GM21423 (cell line): ENCODE data around the gene CCL28.
"Not testable (repeated sequence)": the region's sequence is repeated elsewhere in the genome, so short reads cannot be mapped to it uniquely, and the experiment has no call there.

Source experiments
- ATAC-seq: cut with Tn5 transposase; IDR thresholded peaks from one replicate; pipeline ENCODE4 v1.9.1; 2021; ENCODE audit warnings: mild to moderate bottlenecking, moderate library complexity; ENCODE audit not compliant: unreplicated experiment

Gene CCL28

GRCh38 chr5:43412156-43412555 is at the start of gene CCL28:
Gene CCL28, minus strand, starts transcription at chr5:43412391. Its CDS starts 75 bp downstream, at chr5:43412316.
- no peak for ATAC-seq

GRCh38 chr5:43461066-43461465 is 48.9 kb upstream of the CCL28 start:
- no peak for ATAC-seq

GRCh38 chr5:43456556-43456955 is 44.4 kb upstream of the CCL28 start:
- ATAC-seq, result no peak

GRCh38 chr5:43441575-43441974 is 29.4 kb upstream of the CCL28 start:
- ATAC-seq, result not testable (repeated sequence)

- no peak for ATAC-seq
These were observed 25.0 kb upstream of the CCL28 start for GRCh38 chr5:43437062-43437660.

GRCh38 chr5:43433382-43433781 is 21.2 kb upstream of the CCL28 start:
- no peak for ATAC-seq

- ATAC-seq, result no peak
These were observed 20.5 kb upstream of the CCL28 start for GRCh38 chr5:43432486-43433375.

- no peak for ATAC-seq
These were observed 17.5 kb upstream of the CCL28 start for GRCh38 chr5:43429706-43430105.

GRCh38 chr5:43429016-43429415 is 16.8 kb upstream of the CCL28 start:
- ATAC-seq, result no peak

- no peak for ATAC-seq
These were observed 15.1 kb upstream of the CCL28 start for GRCh38 chr5:43427306-43427705.

- no peak for ATAC-seq
These were observed 13.8 kb upstream of the CCL28 start for GRCh38 chr5:43425983-43426382.

GRCh38 chr5:43423086-43423485 is 10.9 kb upstream of the CCL28 start:
- not testable (repeated sequence) for ATAC-seq

- ATAC-seq, result no peak
These were observed 10.0 kb upstream of the CCL28 start for GRCh38 chr5:43422143-43422542.

- ATAC-seq, result no peak
These were observed 9.4 kb upstream of the CCL28 start for GRCh38 chr5:43421450-43422133.

GRCh38 chr5:43420241-43420640 is 8.1 kb upstream of the CCL28 start:
- ATAC-seq, result no peak

- no peak for ATAC-seq
These were observed 6.4 kb upstream of the CCL28 start for GRCh38 chr5:43418561-43418960.

GRCh38 chr5:43416803-43417394 is 4.7 kb upstream of the CCL28 start:
- no peak for ATAC-seq

- ATAC-seq, result no peak
These were observed 4.0 kb upstream of the CCL28 start for GRCh38 chr5:43415935-43416802.

GRCh38 chr5:43413966-43414365 is 1.8 kb upstream of the CCL28 start:
- ATAC-seq, result no peak

- no peak for ATAC-seq
These were observed 453 bp upstream of the CCL28 start for GRCh38 chr5:43412644-43413043.
